WERI-Rb-1 (cell line): Measurements from ENCODE around the gene PORCN.
A peak's percentile ranks its signal among the peaks of the same experiment; 100 is the strongest.
"Not testable (repeated sequence)": the region's sequence is repeated elsewhere in the genome, so short reads cannot be mapped to it uniquely, and the experiment has no call there.

Source experiments
- DNase-seq: peaks from one replicate; pipeline ENCODE4 v3.0.0-alpha.2; 2020
- H3K27ac ChIP-seq: fragments of 250-450 bp; sonication (Bioruptor Pico); 2 replicates; pipeline ENCODE4 v1.5.1; 2020; ENCODE audit warnings: mild to moderate bottlenecking, moderate library complexity
- H3K27me3 ChIP-seq: fragments of 250-450 bp; sonication (Bioruptor Pico); 2 replicates; pipeline ENCODE4 v1.5.1; 2021; ENCODE audit warnings: mild to moderate bottlenecking, low read depth, moderate library complexity; ENCODE audit not compliant: insufficient read depth, severe bottlenecking
- H3K36me3 ChIP-seq: fragments of 250-450 bp; sonication (Bioruptor Pico); 2 replicates; pipeline ENCODE4 v1.5.1; 2020; ENCODE audit warnings: mild to moderate bottlenecking, moderate library complexity
- H3K4me3 ChIP-seq: 2 replicates; pipeline ENCODE4 v1.5.1; 2011; ENCODE audit warnings: low read depth, mild to moderate bottlenecking, control low read depth, low read length
- H3K9me3 ChIP-seq: fragments of 250-450 bp; sonication (Bioruptor Pico); 2 replicates; pipeline ENCODE4 v1.5.1; 2021; ENCODE audit warnings: mild to moderate bottlenecking, moderate library complexity; ENCODE audit not compliant: severe bottlenecking
- CTCF ChIP-seq: IDR thresholded peaks from 2 replicates; pipeline ENCODE4 v1.5.1; 2011; ENCODE audit warnings: low read depth, mild to moderate bottlenecking, control low read depth, inconsistent platforms, low read length

The PORCN gene

GRCh38 chrX:48516987-48517386 lies 8.2 kb downstream of the PORCN start:
- no peak for DNase-seq
- Histone ChIP-seq H3K27me3 (peaks cover 11% of the 10 kb centered on the region), H3K4me3 (no peak overlapping the region), H3K27ac (no peak overlapping the region), H3K9me3 (no peaks in the 10 kb centered on the region), H3K36me3 (no peaks in the 10 kb centered on the region; the same call in 1 of the 2 replicates)
- TF ChIP-seq CTCF, result no peak

GRCh38 chrX:48519481-48519880 lies 10.7 kb downstream of the PORCN start:
- H3K27me3 ChIP-seq, result peaks cover 13% of the 10 kb centered on the region
- DNase-seq, H3K27ac ChIP-seq: not testable (repeated sequence)

GRCh38 chrX:48520455-48520854 lies 11.7 kb downstream of the PORCN start:
- no peak overlapping the region; the same call in 1 of the 2 replicates for H3K27ac ChIP-seq
- H3K27me3 ChIP-seq, result peaks cover 12% of the 10 kb centered on the region
- no peaks in the 10 kb centered on the region for H3K9me3 ChIP-seq
- H3K36me3 ChIP-seq, result peaks cover 23% of the 10 kb centered on the region
- no peak for DNase-seq
- no peak overlapping the region for H3K4me3 ChIP-seq
- no peak for TF ChIP-seq CTCF

More at GRCh38 chrX:48519481-48519880, 10.7 kb downstream of the PORCN start:
- not testable (repeated sequence) for H3K9me3 ChIP-seq, H3K4me3 ChIP-seq
- peaks cover 13% of the 10 kb centered on the region for H3K36me3 ChIP-seq

GRCh38 chrX:48520976-48521352 lies 12.2 kb downstream of the PORCN start:
- no peak for TF ChIP-seq CTCF
- Histone ChIP-seq H3K9me3 (no peaks in the 10 kb centered on the region), H3K36me3 (peaks cover 24% of the 10 kb centered on the region), H3K27me3 (peaks cover 12% of the 10 kb centered on the region), H3K4me3 (peak overlapping the region; percentile 79), H3K27ac (peak overlapping the region; percentile 76)
- DNase-seq, result no peak

- H3K27ac ChIP-seq, result peak within 1 kb of the TSS; percentile 76
- H3K9me3 ChIP-seq, result no peaks in the 10 kb centered on the region
- H3K36me3 ChIP-seq, result peaks cover 27% of the 10 kb centered on the region
- H3K4me3 ChIP-seq, result peak within 1 kb of the TSS; percentile 79
- peak; percentile 93 for DNase-seq
- no peak for TF ChIP-seq CTCF
- H3K27me3 ChIP-seq, result peaks cover 12% of the 10 kb centered on the region
Observed at GRCh38 chrX:48521353-48522243, 12.8 kb downstream of the PORCN start, which contains the start of gene EBP. TSS of gene EBP (plus strand) at chrX:48521808. CDS start at chrX:48523772, 1,964 bp downstream.

GRCh38 chrX:48522291-48522690 lies 13.5 kb downstream of the PORCN start:
- peak overlapping the region; percentile 79 for H3K4me3 ChIP-seq
- H3K36me3 ChIP-seq, result peaks cover 32% of the 10 kb centered on the region
- peaks cover 8% of the 10 kb centered on the region for H3K27me3 ChIP-seq
- TF ChIP-seq CTCF, result no peak
- no peak for DNase-seq
- no peaks in the 10 kb centered on the region for H3K9me3 ChIP-seq
- peak overlapping the region; percentile 76 for H3K27ac ChIP-seq
